ENCODE data around the gene TSR3. TPM values are rescaled to one million over a fixed set of nuclear protein-coding genes. Genes with fewer than 3 reads are reported as not detected.
A peak's percentile ranks its signal among the peaks of the same experiment; 100 is the strongest.

TSR3 gene
- total RNA-seq, 1 experiment from 2014 or later = 20.1 TPM

- no peak overlapping the region; the same call in 1 of the 2 replicates for H3K4me3 ChIP-seq (ENCODE audit: low read length)
- H3K27ac ChIP-seq (ENCODE audit: low read length) = no peak overlapping the region
- no peaks in the 10 kb centered on the region for H3K36me3 ChIP-seq (ENCODE audit: insufficient read depth, low read length)
- peaks cover 14% of the 10 kb centered on the region; the same call in 1 of the 2 replicates for H4K20me1 ChIP-seq (ENCODE audit: insufficient read depth, low read depth, low read length)
- H3K9me2 ChIP-seq (replicated peaks; ENCODE audit: insufficient read depth, low read length) = no peaks in the 10 kb centered on the region
- H3K9ac ChIP-seq (ENCODE audit: low read length) = no peak overlapping the region
- no peak for DNase-seq
- no peaks in the 10 kb centered on the region for H3K9me3 ChIP-seq (ENCODE audit: low read length)
- peaks cover 16% of the 10 kb centered on the region for H3K4me1 ChIP-seq (ENCODE audit: low read length)
- no peaks in the 10 kb centered on the region for H3K79me2 ChIP-seq (ENCODE audit: low read length)
- H3K27me3 ChIP-seq (ENCODE audit: low read length) = no peaks in the 10 kb centered on the region
- peak overlapping the region; percentile 61 for H3K4me2 ChIP-seq (ENCODE audit: low read depth, low read length, poor library complexity, severe bottlenecking)
- H2AFZ ChIP-seq (ENCODE audit: low read length) = no peak overlapping the region
Measured at GRCh38 chr16:1341495-1342420, 9.9 kb downstream of the TSR3 start.

- no peaks in the 10 kb centered on the region for H3K9me2 ChIP-seq (replicated peaks; ENCODE audit: insufficient read depth, low read length)
- H3K27ac ChIP-seq (ENCODE audit: low read length) = no peak overlapping the region
- peaks cover 14% of the 10 kb centered on the region; the same call in 1 of the 2 replicates for H4K20me1 ChIP-seq (ENCODE audit: insufficient read depth, low read depth, low read length)
- no peaks in the 10 kb centered on the region for H3K36me3 ChIP-seq (ENCODE audit: insufficient read depth, low read length)
- H2AFZ ChIP-seq (ENCODE audit: low read length) = no peak overlapping the region
- no peak for DNase-seq
- no peak overlapping the region for H3K4me2 ChIP-seq (ENCODE audit: low read depth, low read length, poor library complexity, severe bottlenecking)
- H3K9me3 ChIP-seq (ENCODE audit: low read length) = no peaks in the 10 kb centered on the region
- no peak overlapping the region for H3K4me3 ChIP-seq (ENCODE audit: low read length)
- no peak overlapping the region for H3K9ac ChIP-seq (ENCODE audit: low read length)
- peaks cover 16% of the 10 kb centered on the region for H3K4me1 ChIP-seq (ENCODE audit: low read length)
- H3K79me2 ChIP-seq (ENCODE audit: low read length) = no peaks in the 10 kb centered on the region
- no peaks in the 10 kb centered on the region for H3K27me3 ChIP-seq (ENCODE audit: low read length)
Measured at GRCh38 chr16:1340730-1341494, 10.8 kb downstream of the TSR3 start.

DNA sequence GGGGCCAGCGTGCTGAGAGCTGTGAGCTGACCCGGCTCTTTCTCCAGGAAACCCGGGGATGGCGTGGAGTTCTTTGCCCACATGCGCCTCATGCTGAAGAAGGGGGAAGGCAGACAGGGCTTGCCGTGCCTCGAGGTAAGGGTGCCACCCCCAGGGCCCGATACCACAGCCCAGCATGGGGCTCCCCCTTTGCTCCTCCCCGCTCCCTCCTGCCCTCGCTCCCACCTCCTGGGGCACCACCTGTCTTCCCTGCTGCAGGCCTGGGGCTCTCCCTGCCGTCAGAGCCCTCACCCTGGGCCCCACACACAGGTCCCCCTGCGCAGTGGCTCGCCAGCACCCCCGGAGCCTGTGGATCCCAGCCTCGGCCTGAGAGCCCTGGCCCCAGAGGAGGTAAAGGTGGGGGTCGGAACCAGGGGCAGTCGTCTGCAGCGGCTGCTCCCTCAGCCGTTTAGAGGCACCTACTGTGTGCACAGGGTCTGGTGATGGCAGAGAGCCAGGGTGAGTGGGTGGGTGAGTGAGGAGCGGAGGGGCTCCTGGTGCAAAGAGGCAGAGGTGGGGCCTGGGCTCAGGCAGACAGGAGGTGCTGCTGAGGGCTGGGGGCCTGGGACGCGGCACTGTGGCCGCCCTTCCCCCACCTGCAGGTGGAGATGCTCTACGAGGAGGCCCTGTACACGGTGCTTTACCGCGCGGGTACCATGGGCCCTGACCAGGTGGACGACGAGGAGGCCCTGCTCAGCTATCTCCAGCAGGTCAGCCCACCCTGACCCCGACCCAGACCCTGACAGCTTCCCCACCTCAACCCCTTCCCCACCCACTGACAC is 12.6 kb downstream of the TSR3 start:
- Histone ChIP-seq H3K9me3 (ENCODE audit: low read length) (no peaks in the 10 kb centered on the region), H3K4me1 (ENCODE audit: low read length) (peaks cover 21% of the 10 kb centered on the region), H3K36me3 (ENCODE audit: insufficient read depth, low read length) (no peaks in the 10 kb centered on the region), H3K27ac (ENCODE audit: low read length) (no peak overlapping the region), H4K20me1 (ENCODE audit: insufficient read depth, low read depth, low read length) (peaks cover 14% of the 10 kb centered on the region; the same call in 1 of the 2 replicates), H3K4me2 (ENCODE audit: low read depth, low read length, poor library complexity, severe bottlenecking) (no peak overlapping the region), H2AFZ (ENCODE audit: low read length) (no peak overlapping the region), H3K79me2 (ENCODE audit: low read length) (no peaks in the 10 kb centered on the region), H3K9ac (ENCODE audit: low read length) (no peak overlapping the region), H3K27me3 (ENCODE audit: low read length) (no peaks in the 10 kb centered on the region), H3K4me3 (ENCODE audit: low read length) (no peak overlapping the region), H3K9me2 (replicated peaks; ENCODE audit: insufficient read depth, low read length) (no peaks in the 10 kb centered on the region)
- no peak for DNase-seq

DNA sequence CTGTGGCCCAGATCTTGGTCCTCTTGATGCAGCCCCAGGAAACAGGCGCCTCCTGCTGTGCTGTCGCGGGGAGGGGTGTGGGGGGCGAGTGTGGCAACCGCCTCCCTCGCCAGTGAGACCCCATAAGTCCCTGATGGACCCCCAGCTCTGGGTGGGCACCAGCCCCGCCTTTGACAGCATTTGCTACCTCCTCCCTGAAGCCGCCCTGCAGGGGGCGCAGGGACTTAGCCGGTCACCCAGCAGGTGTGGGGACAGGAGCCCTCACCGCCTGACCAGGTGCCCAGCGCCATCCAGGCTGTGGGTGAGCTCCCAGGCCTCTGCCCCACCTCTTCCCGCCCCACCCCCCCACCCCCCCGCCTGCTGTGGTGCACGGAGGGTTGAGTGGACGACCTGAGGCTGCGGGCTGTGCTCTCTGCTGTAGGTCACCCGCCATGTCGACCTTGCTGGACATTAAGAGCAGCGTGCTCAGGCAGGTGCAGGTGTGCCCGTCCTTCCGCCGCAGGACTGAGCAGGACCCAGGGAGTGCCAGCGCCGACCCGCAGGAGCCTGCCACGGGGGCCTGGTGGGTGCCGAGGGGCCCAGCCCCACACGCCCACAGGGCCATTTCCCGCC is 13.5 kb downstream of the TSR3 start:
- Histone ChIP-seq H3K4me1 (ENCODE audit: low read length) (peaks cover 15% of the 10 kb centered on the region), H3K9me2 (replicated peaks; ENCODE audit: insufficient read depth, low read length) (no peaks in the 10 kb centered on the region), H3K36me3 (ENCODE audit: insufficient read depth, low read length) (no peaks in the 10 kb centered on the region), H4K20me1 (ENCODE audit: insufficient read depth, low read depth, low read length) (peaks cover 8% of the 10 kb centered on the region; the same call in 1 of the 2 replicates), H2AFZ (ENCODE audit: low read length) (no peak overlapping the region), H3K79me2 (ENCODE audit: low read length) (no peaks in the 10 kb centered on the region), H3K4me3 (ENCODE audit: low read length) (no peak overlapping the region), H3K9ac (ENCODE audit: low read length) (no peak overlapping the region), H3K27ac (ENCODE audit: low read length) (no peak overlapping the region), H3K4me2 (ENCODE audit: low read depth, low read length, poor library complexity, severe bottlenecking) (no peak overlapping the region), H3K27me3 (ENCODE audit: low read length) (no peaks in the 10 kb centered on the region), H3K9me3 (ENCODE audit: low read length) (no peaks in the 10 kb centered on the region)
- peak; percentile 67 for DNase-seq

DNA sequence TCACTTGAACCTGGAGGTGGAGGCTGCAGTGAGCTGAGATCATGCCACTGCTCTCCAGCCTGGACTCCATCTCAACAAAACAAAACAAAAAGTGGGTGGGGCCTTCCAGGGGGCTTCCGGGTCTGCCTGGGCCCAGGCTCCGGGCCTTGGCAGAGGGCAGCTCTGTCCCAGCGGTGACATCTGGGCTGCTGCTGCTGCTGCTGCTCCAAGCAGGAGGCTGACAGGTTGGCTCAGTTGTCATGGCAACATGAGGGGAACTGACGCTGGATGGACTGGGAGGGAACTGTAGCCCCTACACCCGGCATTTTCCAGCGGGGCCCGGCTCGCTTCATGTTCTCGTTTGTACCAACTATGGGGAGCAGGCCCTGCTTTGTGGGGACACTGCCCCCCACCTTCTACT is 14.2 kb downstream of the TSR3 start:
- DNase-seq = no peak
- Histone ChIP-seq H3K27me3 (ENCODE audit: low read length) (no peaks in the 10 kb centered on the region), H3K9me3 (ENCODE audit: low read length) (no peaks in the 10 kb centered on the region), H3K4me3 (ENCODE audit: low read length) (no peak overlapping the region), H3K4me2 (ENCODE audit: low read depth, low read length, poor library complexity, severe bottlenecking) (no peak overlapping the region), H3K9me2 (replicated peaks; ENCODE audit: insufficient read depth, low read length) (no peaks in the 10 kb centered on the region), H3K4me1 (ENCODE audit: low read length) (peaks cover 11% of the 10 kb centered on the region), H4K20me1 (ENCODE audit: insufficient read depth, low read depth, low read length) (peaks cover 5% of the 10 kb centered on the region; the same call in 1 of the 2 replicates), H3K27ac (ENCODE audit: low read length) (no peak overlapping the region), H2AFZ (ENCODE audit: low read length) (no peak overlapping the region), H3K79me2 (ENCODE audit: low read length) (no peaks in the 10 kb centered on the region), H3K36me3 (ENCODE audit: insufficient read depth, low read length) (no peaks in the 10 kb centered on the region), H3K9ac (ENCODE audit: low read length) (no peak overlapping the region)

GRCh38 chr16:1336619-1337018 is 15.1 kb downstream of the TSR3 start:
- H3K36me3 ChIP-seq (ENCODE audit: insufficient read depth, low read length) = no peaks in the 10 kb centered on the region
- no peak overlapping the region for H3K4me3 ChIP-seq (ENCODE audit: low read length)
- H3K4me1 ChIP-seq (ENCODE audit: low read length) = peaks cover 8% of the 10 kb centered on the region; the same call in 1 of the 2 replicates
- no peak overlapping the region for H3K4me2 ChIP-seq (ENCODE audit: low read depth, low read length, poor library complexity, severe bottlenecking)
- no peaks in the 10 kb centered on the region; the same call in 1 of the 2 replicates for H4K20me1 ChIP-seq (ENCODE audit: insufficient read depth, low read depth, low read length)
- H2AFZ ChIP-seq (ENCODE audit: low read length) = no peak overlapping the region
- no peaks in the 10 kb centered on the region for H3K79me2 ChIP-seq (ENCODE audit: low read length)
- H3K9me3 ChIP-seq (ENCODE audit: low read length) = no peaks in the 10 kb centered on the region
- no peak overlapping the region for H3K9ac ChIP-seq (ENCODE audit: low read length)
- H3K9me2 ChIP-seq (replicated peaks; ENCODE audit: insufficient read depth, low read length) = no peaks in the 10 kb centered on the region
- no peak for DNase-seq
- no peak overlapping the region for H3K27ac ChIP-seq (ENCODE audit: low read length)
- no peaks in the 10 kb centered on the region for H3K27me3 ChIP-seq (ENCODE audit: low read length)

- H3K27me3 ChIP-seq (ENCODE audit: low read length) = no peaks in the 10 kb centered on the region
Measured at GRCh38 chr16:1335996-1336395, 15.7 kb downstream of the TSR3 start.

More at GRCh38 chr16:1335996-1336395, 15.7 kb downstream of the TSR3 start:
- DNase-seq = peak; percentile 65
- Histone ChIP-seq H3K4me2 (ENCODE audit: low read depth, low read length, poor library complexity, severe bottlenecking) (no peak overlapping the region), H3K4me3 (ENCODE audit: low read length) (no peak overlapping the region), H3K9me2 (replicated peaks; ENCODE audit: insufficient read depth, low read length) (no peaks in the 10 kb centered on the region), H3K9me3 (ENCODE audit: low read length) (no peaks in the 10 kb centered on the region), H3K36me3 (ENCODE audit: insufficient read depth, low read length) (no peaks in the 10 kb centered on the region), H4K20me1 (ENCODE audit: insufficient read depth, low read depth, low read length) (no peaks in the 10 kb centered on the region; the same call in 1 of the 2 replicates), H3K9ac (ENCODE audit: low read length) (no peak overlapping the region), H3K4me1 (ENCODE audit: low read length) (peaks cover 8% of the 10 kb centered on the region; the same call in 1 of the 2 replicates), H3K27ac (ENCODE audit: low read length) (no peak overlapping the region), H2AFZ (ENCODE audit: low read length) (no peak overlapping the region), H3K79me2 (ENCODE audit: low read length) (no peaks in the 10 kb centered on the region)
